Neural progenitor cell (in vitro differentiated cells): ENCODE results near the gene ADAMTSL2. TPM values are rescaled to one million over a fixed set of nuclear protein-coding genes. Genes with fewer than 3 reads are reported as not detected.

Experiments used
- DNase-seq: peaks from one replicate; pipeline ENCODE4 v3.0.0-alpha.2; 2016; ENCODE audit warnings: low spot score
- H2AFZ ChIP-seq: fragments of 200-600 bp; sonication (generic); replicated peaks from 2 replicates; pipeline ENCODE4 v1.6.1; 2016; ENCODE audit warnings: antibody characterized with exemption
- H3F3A ChIP-seq: fragments of 200-600 bp; sonication (generic); 2 replicates; pipeline ENCODE4 v1.6.1; 2016; ENCODE audit warnings: antibody characterized with exemption, low read depth
- H3K27ac ChIP-seq: fragments of 200-600 bp; sonication (generic); 2 replicates; pipeline ENCODE4 v1.5.1; 2016; ENCODE audit warnings: mild to moderate bottlenecking
- H3K27me3 ChIP-seq: fragments of 200-600 bp; sonication (generic); 2 replicates; pipeline ENCODE4 v1.6.1; 2016; ENCODE audit warnings: mild to moderate bottlenecking, moderate library complexity
- H3K36me3 ChIP-seq: fragments of 200-600 bp; sonication (generic); 2 replicates; pipeline ENCODE4 v1.5.1; 2016
- H3K4me1 ChIP-seq: fragments of 200-600 bp; sonication (generic); 2 replicates; pipeline ENCODE4 v1.6.1; 2016; ENCODE audit warnings: mixed run types
- H3K4me2 ChIP-seq: fragments of 200-600 bp; sonication (generic); 2 replicates; pipeline ENCODE4 v1.6.1; 2016
- H3K4me3 ChIP-seq: fragments of 200-600 bp; sonication (generic); 2 replicates; pipeline ENCODE4 v1.5.1; 2016
- H3K79me2 ChIP-seq: fragments of 200-600 bp; sonication (generic); 2 replicates; pipeline ENCODE4 v1.6.1; 2016; ENCODE audit warnings: low read depth
- H3K9ac ChIP-seq: fragments of 200-600 bp; sonication (generic); 2 replicates; pipeline ENCODE4 v1.6.1; 2016
- H3K9me3 ChIP-seq: fragments of 200-600 bp; sonication (generic); 2 replicates; pipeline ENCODE4 v1.5.1; 2016; ENCODE audit warnings: low read depth
- H4K20me1 ChIP-seq: fragments of 200-600 bp; sonication (generic); 2 replicates; pipeline ENCODE4 v1.6.1; 2016; ENCODE audit warnings: low read depth
- H3K27ac Mint-ChIP-seq: 3 replicates; pipeline ENCODE4 v1.8.0; 2021; ENCODE audit warnings: mixed read lengths
- H3K27me3 Mint-ChIP-seq: 2 replicates; pipeline ENCODE4 v1.8.0; 2022; ENCODE audit warnings: low read depth, mild to moderate bottlenecking, inconsistent platforms, moderate library complexity, mixed read lengths; ENCODE audit not compliant: insufficient read depth
- H3K36me3 Mint-ChIP-seq: 3 replicates; pipeline ENCODE4 v1.8.0; 2021; ENCODE audit warnings: mixed read lengths
- H3K4me1 Mint-ChIP-seq: 3 replicates; pipeline ENCODE4 v1.8.0; 2021; ENCODE audit warnings: mixed read lengths
- H3K4me3 Mint-ChIP-seq: 3 replicates; pipeline ENCODE4 v1.8.0; 2021; ENCODE audit warnings: mild to moderate bottlenecking, moderate library complexity, mixed read lengths
- H3K9me3 Mint-ChIP-seq: 3 replicates; pipeline ENCODE4 v1.8.0; 2020; ENCODE audit warnings: mixed read lengths
- CTCF ChIP-seq: fragments of 200-600 bp; sonication (generic); IDR thresholded peaks from 2 replicates; pipeline ENCODE4 v1.5.1; 2017; ENCODE audit warnings: antibody characterized with exemption, mild to moderate bottlenecking
- EZH2 ChIP-seq: fragments of 200-600 bp; sonication (generic); IDR thresholded peaks from 2 replicates; pipeline ENCODE4 v1.6.1; 2017; ENCODE audit warnings: antibody characterized with exemption, mild to moderate bottlenecking, moderate library complexity
- EZH2phosphoT487 ChIP-seq: fragments of 200-600 bp; sonication (generic); IDR thresholded peaks from 2 replicates; pipeline ENCODE4 v1.6.1; 2017; ENCODE audit warnings: antibody characterized with exemption
- total RNA-seq: library from RNA; depleted of rRNA; stranded (reverse); fragments of >200 nt; gene quantifications from 2 replicates; pipeline ENCODE4 v1.2.3, GENCODE V29; 2015; ENCODE audit warnings: low replicate concordance

ADAMTSL2 gene
- total RNA-seq, 1 donor from 2014 or later = 0.30 TPM

- DNase-seq = no peak
- no peaks in the 10 kb centered on the region for H3K36me3 ChIP-seq
Measured at GRCh38 chr9:133493428-133493827, 41.1 kb upstream of the ADAMTSL2 start.

DNA sequence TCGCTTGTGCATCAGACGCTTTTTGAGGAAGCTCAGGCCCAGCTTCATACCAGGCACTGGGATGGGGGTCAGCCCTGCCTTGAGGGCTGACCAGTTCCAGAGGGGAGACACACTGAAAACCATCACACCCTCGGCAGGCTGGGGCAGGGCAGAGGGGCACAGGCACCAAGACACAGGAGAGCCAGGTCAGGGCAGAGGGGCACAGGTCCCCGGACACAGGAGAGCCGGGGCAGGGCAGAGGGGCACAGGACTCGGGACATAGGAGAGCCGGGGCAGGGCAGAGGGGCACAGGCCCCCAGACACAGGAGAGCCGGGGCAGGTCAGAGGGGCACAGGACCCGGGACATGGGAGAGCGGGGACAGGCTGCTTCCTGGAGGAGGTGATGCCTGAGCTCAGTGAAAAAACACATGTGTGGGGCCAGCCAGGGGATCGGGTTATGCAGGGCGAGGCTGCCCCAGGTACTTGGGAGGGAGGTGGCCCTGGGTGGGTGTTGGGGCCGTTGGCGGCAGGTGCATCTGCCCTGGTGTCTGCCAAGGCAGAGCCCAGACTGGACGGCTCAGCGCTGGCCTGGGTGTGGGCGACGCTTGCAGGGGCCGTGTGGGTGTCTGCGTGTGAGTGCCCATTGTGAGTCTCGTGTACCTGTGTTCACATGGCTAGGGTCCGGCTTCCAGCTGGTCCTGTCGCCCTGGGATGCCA, 40.5 kb upstream of the ADAMTSL2 start:
- Histone ChIP-seq H3K4me1 (no peaks in the 10 kb centered on the region), H3K4me3 (no peak overlapping the region), H3K27me3 (no peaks in the 10 kb centered on the region), H3K4me2 (no peak overlapping the region), H3K27ac (no peak overlapping the region), H3K79me2 (no peaks in the 10 kb centered on the region), H2AFZ (no peak overlapping the region), H3F3A (peaks cover 9% of the 10 kb centered on the region), H3K36me3 (no peaks in the 10 kb centered on the region), H3K9ac (no peak overlapping the region), H4K20me1 (no peaks in the 10 kb centered on the region), H3K9me3 (no peaks in the 10 kb centered on the region)
- no peaks in the 10 kb centered on the region for H3K36me3 Mint-ChIP-seq
- H3K27ac Mint-ChIP-seq = peak overlapping the region; percentile 63
- H3K9me3 Mint-ChIP-seq = no peaks in the 10 kb centered on the region
- no peak overlapping the region for H3K4me3 Mint-ChIP-seq
- H3K4me1 Mint-ChIP-seq = peaks cover 19% of the 10 kb centered on the region
- H3K27me3 Mint-ChIP-seq = peaks cover 16% of the 10 kb centered on the region
- TF ChIP-seq EZH2phosphoT487 = no peak
- TF ChIP-seq EZH2 = no peak
- TF ChIP-seq CTCF = no peak
- DNase-seq = no peak

More at GRCh38 chr9:133493428-133493827, 41.1 kb upstream of the ADAMTSL2 start:
- Mint-ChIP-seq H3K36me3 (no peaks in the 10 kb centered on the region), H3K27ac (peak overlapping the region; percentile 63), H3K9me3 (no peaks in the 10 kb centered on the region), H3K4me3 (no peak overlapping the region), H3K4me1 (peaks cover 17% of the 10 kb centered on the region), H3K27me3 (peaks cover 16% of the 10 kb centered on the region)
- Histone ChIP-seq H3K9me3 (no peaks in the 10 kb centered on the region), H3K4me1 (no peaks in the 10 kb centered on the region), H3K79me2 (no peaks in the 10 kb centered on the region), H4K20me1 (no peaks in the 10 kb centered on the region), H3K4me3 (no peak overlapping the region), H2AFZ (no peak overlapping the region), H3F3A (peaks cover 9% of the 10 kb centered on the region), H3K4me2 (no peak overlapping the region), H3K27ac (no peak overlapping the region), H3K9ac (no peak overlapping the region), H3K27me3 (no peaks in the 10 kb centered on the region)
- no peak for TF ChIP-seq EZH2phosphoT487
- TF ChIP-seq CTCF = no peak
- TF ChIP-seq EZH2 = no peak

- H3K27me3 Mint-ChIP-seq = peaks cover 11% of the 10 kb centered on the region
- DNase-seq = no peak
- Histone ChIP-seq H3K27me3 (no peaks in the 10 kb centered on the region), H3K4me1 (peaks cover 6% of the 10 kb centered on the region), H3K4me2 (no peak overlapping the region), H3K79me2 (no peaks in the 10 kb centered on the region), H3F3A (peaks cover 9% of the 10 kb centered on the region), H4K20me1 (no peaks in the 10 kb centered on the region), H3K36me3 (no peaks in the 10 kb centered on the region), H3K27ac (no peak overlapping the region), H2AFZ (no peak overlapping the region), H3K9me3 (no peaks in the 10 kb centered on the region), H3K4me3 (no peak overlapping the region), H3K9ac (no peak overlapping the region)
- peaks cover 19% of the 10 kb centered on the region for H3K4me1 Mint-ChIP-seq
- H3K27ac Mint-ChIP-seq = no peak overlapping the region
- no peaks in the 10 kb centered on the region for H3K36me3 Mint-ChIP-seq
- no peak overlapping the region for H3K4me3 Mint-ChIP-seq
- TF ChIP-seq CTCF (no peak), EZH2 (no peak), EZH2phosphoT487 (no peak)
- no peaks in the 10 kb centered on the region for H3K9me3 Mint-ChIP-seq
Measured at GRCh38 chr9:133494636-133495326, 39.7 kb upstream of the ADAMTSL2 start.
